Tibial nerve (tissue), 4 donors: ENCODE data around the gene GPC6.

ENCODE experiments used
- CTCF ChIP-seq, 5 experiments: fragments of 200-600 bp in 3 of 5; fragments of 450-650 bp in 2 of 5; sonication (generic) in 3 of 5; IDR thresholded peaks; one replicate each; pipeline ENCODE4 v1.5.1; 2016 to 2019; ENCODE audit warnings: antibody characterized with exemption in 5 of 5, mild to moderate bottlenecking in 3 of 5, moderate library complexity in 2 of 5
- EP300 ChIP-seq, 2 donors: sonication (generic); formaldehyde crosslinking; IDR thresholded peaks; one replicate each; pipeline ENCODE4 v1.6.1; 2017; ENCODE audit warnings: antibody characterized with exemption in 2 of 2, mild to moderate bottlenecking in 1 of 2
- POLR2A ChIP-seq, 2 donors: fragments of 450-650 bp; IDR thresholded peaks; one replicate each; pipeline ENCODE4 v1.6.1; 2017; ENCODE audit warnings: antibody characterized with exemption in 2 of 2, mild to moderate bottlenecking in 2 of 2, moderate library complexity in 2 of 2

DNA sequence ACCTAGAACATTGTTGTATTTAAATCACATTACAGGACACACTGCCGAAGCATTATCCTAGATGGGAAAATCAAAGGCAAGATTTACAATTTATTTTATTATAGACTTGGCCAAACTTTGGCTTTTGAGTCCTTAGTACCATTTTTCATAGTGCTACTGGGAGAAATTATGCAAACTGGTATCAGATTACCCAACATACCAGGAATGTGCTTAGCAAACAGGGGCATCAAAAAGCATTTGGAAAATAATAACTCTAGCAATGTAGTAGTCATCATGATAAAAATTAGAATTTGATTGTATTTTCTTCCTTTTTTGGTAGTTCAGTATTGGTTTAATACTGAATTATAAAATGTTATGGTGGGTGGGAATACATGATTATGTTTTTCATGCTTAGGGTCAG, 34.0 kb downstream of the GPC6 start:
- TF ChIP-seq CTCF (IDR thresholded peaks at IDR 0.05), result no peak
- no peak for TF ChIP-seq POLR2A (IDR thresholded peaks at IDR 0.05)
- peak in 1 of 2 donors; percentile 33 for TF ChIP-seq EP300 (IDR thresholded peaks at IDR 0.05)
